IMR-90 (cell line): ENCODE measurements around the gene SGMS1.

Experiments
- BHLHE40 ChIP-seq: fragments of 150-350 bp; IDR thresholded peaks from 2 replicates; pipeline ENCODE4 v1.6.1; 2016; ENCODE audit warnings: mild to moderate bottlenecking, low read depth, low read length
- CEBPB ChIP-seq: IDR thresholded peaks from 2 replicates; pipeline ENCODE4 v1.6.1; 2012; ENCODE audit warnings: low read depth, low read length, improper control_type of control experiment
- CHD1 ChIP-seq: IDR thresholded peaks from 2 replicates; pipeline ENCODE4 v1.6.1; 2012; ENCODE audit warnings: low read depth, low read length, improper control_type of control experiment
- ELK1 ChIP-seq: fragments of 150-350 bp; IDR thresholded peaks from 2 replicates; pipeline ENCODE4 v1.6.1; 2016; ENCODE audit warnings: low read depth, mild to moderate bottlenecking, low read length, moderate library complexity, borderline replicate concordance
- MXI1 ChIP-seq: IDR thresholded peaks from 2 replicates; pipeline ENCODE4 v1.6.1; 2012; ENCODE audit warnings: low read depth, mild to moderate bottlenecking, low read length, moderate library complexity, borderline replicate concordance
- POLR2A ChIP-seq: IDR thresholded peaks from 2 replicates; pipeline ENCODE4 v1.6.1; 2012; ENCODE audit warnings: mild to moderate bottlenecking, low read depth, low read length
- RAD21 ChIP-seq: IDR thresholded peaks from 2 replicates; pipeline ENCODE4 v1.6.1; 2012; ENCODE audit warnings: low read length, improper control_type of control experiment
- RCOR1 ChIP-seq: IDR thresholded peaks from 2 replicates; pipeline ENCODE4 v1.6.1; 2012; ENCODE audit warnings: mild to moderate bottlenecking, low read length, improper control_type of control experiment; ENCODE audit not compliant: insufficient replicate concordance
- RFX5 ChIP-seq: IDR thresholded peaks from 2 replicates; pipeline ENCODE4 v1.8.0; 2012; ENCODE audit warnings: low read depth, mild to moderate bottlenecking, low read length, moderate library complexity
- SMC3 ChIP-seq: fragments of 150-350 bp; IDR thresholded peaks from 2 replicates; pipeline ENCODE4 v1.6.1; 2016; ENCODE audit warnings: low read depth, mild to moderate bottlenecking, antibody characterized with exemption, low read length, moderate library complexity
- TF ChIP-seq, protein P1 (sequence below): conservative IDR thresholded peaks from 2 replicates; pipeline ENCODE4 v1.5.1; 2012; ENCODE audit warnings: mild to moderate bottlenecking, low read depth, low read length, improper control_type of control experiment

- TF ChIP-seq, protein P1, sequence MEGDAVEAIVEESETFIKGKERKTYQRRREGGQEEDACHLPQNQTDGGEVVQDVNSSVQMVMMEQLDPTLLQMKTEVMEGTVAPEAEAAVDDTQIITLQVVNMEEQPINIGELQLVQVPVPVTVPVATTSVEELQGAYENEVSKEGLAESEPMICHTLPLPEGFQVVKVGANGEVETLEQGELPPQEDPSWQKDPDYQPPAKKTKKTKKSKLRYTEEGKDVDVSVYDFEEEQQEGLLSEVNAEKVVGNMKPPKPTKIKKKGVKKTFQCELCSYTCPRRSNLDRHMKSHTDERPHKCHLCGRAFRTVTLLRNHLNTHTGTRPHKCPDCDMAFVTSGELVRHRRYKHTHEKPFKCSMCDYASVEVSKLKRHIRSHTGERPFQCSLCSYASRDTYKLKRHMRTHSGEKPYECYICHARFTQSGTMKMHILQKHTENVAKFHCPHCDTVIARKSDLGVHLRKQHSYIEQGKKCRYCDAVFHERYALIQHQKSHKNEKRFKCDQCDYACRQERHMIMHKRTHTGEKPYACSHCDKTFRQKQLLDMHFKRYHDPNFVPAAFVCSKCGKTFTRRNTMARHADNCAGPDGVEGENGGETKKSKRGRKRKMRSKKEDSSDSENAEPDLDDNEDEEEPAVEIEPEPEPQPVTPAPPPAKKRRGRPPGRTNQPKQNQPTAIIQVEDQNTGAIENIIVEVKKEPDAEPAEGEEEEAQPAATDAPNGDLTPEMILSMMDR = no peak
- TF ChIP-seq POLR2A (no peak), RFX5 (no peak), CHD1 (no peak), MXI1 (no peak), CEBPB (no peak), BHLHE40 (no peak), ELK1 (no peak), RCOR1 (no peak), RAD21 (no peak), SMC3 (no peak)
Measured at GRCh38 chr10:50554376-50554994, 69.3 kb downstream of the SGMS1 start.
